ENCODE data around the gene LAMC3.

LAMC3 gene

GRCh38 chr9:131008563-131008908, 438 bp upstream of the LAMC3 start:
- no peak overlapping the region for H3K27ac ChIP-seq
- TF ChIP-seq CTCF (IDR thresholded peaks at IDR 0.05) (no peak), ZFX (IDR thresholded peaks at IDR 0.05; ENCODE audit: borderline replicate concordance) (no peak)

GRCh38 chr9:131010482-131011273, 1.7 kb downstream of the LAMC3 start:
- TF ChIP-seq ZFX (IDR thresholded peaks at IDR 0.05; ENCODE audit: borderline replicate concordance) = no peak
- TF ChIP-seq CTCF (IDR thresholded peaks at IDR 0.05) = no peak
- no peak overlapping the region for H3K27ac ChIP-seq

- H3K27ac ChIP-seq = no peak overlapping the region
- TF ChIP-seq CTCF (IDR thresholded peaks at IDR 0.05) = no peak
- no peak for TF ChIP-seq ZFX (IDR thresholded peaks at IDR 0.05; ENCODE audit: borderline replicate concordance)
These were observed 2.5 kb downstream of the LAMC3 start for GRCh38 chr9:131011274-131012022.

GRCh38 chr9:131012023-131012334, 3.0 kb downstream of the LAMC3 start:
- H3K27ac ChIP-seq = no peak overlapping the region

GRCh38 chr9:131012396-131012917, 3.5 kb downstream of the LAMC3 start:
- TF ChIP-seq ZFX (IDR thresholded peaks at IDR 0.05; ENCODE audit: borderline replicate concordance) = no peak
- TF ChIP-seq CTCF (IDR thresholded peaks at IDR 0.05) = no peak
- H3K27ac ChIP-seq = no peak overlapping the region

More at GRCh38 chr9:131012023-131012334, 3.0 kb downstream of the LAMC3 start:
- TF ChIP-seq CTCF (IDR thresholded peaks at IDR 0.05) (no peak), ZFX (IDR thresholded peaks at IDR 0.05; ENCODE audit: borderline replicate concordance) (no peak)

- TF ChIP-seq ZFX (IDR thresholded peaks at IDR 0.05; ENCODE audit: borderline replicate concordance) (no peak), CTCF (IDR thresholded peaks at IDR 0.05) (no peak)
- no peak overlapping the region for H3K27ac ChIP-seq
These were observed 4.2 kb downstream of the LAMC3 start for GRCh38 chr9:131013015-131013755.
